ENCODE results near the gene ASB2. TPM values are rescaled to one million over a fixed set of nuclear protein-coding genes. Genes with fewer than 3 reads are reported as not detected.

The ASB2 gene
- total and polyA plus RNA-seq, 2 of the 13 experiments (the other 11 are each of a cell fraction or from before 2014, with no cell fraction given), result 0.82 to 4.1 TPM

DNA sequence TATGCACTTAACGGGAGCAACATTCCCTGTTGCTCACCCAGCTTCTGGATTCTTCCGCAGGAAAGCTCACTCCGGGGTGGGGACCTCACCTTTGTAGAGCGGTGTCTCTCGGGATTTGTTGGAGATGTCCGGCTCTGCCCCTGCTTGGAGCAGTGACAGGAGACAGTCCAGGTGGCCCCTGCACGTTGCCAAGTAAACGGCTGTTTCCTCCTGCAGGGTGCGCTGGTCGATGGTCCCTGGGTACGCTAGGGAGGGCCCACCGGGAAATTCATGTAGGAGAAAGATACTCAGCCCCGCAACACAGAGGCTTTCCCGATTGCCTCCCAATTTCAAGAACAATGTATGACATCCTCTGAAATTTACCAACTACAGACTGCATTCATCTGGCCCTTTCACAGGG, 23.1 kb downstream of the ASB2 start:
- peak overlapping the region; percentile 44; the same call in 1 of the 2 replicates for H3K9ac ChIP-seq (ENCODE audit: insufficient read depth, low read depth, low read length)
- CTCF ChIA-PET (ENCODE audit: low intra/inter-chr PET ratio, low total read pairs), result interaction anchor here (1.1 to 2.0 kb wide), 4 partner anchors 13 to 32 kb away, joined by 3 to 23 read pairs (median 4); no protein-coding TSS in a partner anchor
- H3K4me3 ChIP-seq (replicated peaks in 1 of 3; ENCODE audit: insufficient read depth in 1 of 3, low read depth in 2 of 3, low read length in 3 of 3), result peak overlapping the region; percentile 25 to 66 (median 58); a peak in 5 of 6 replicates
- H3K27ac ChIP-seq (ENCODE audit: extremely low read length, insufficient read depth, low read length), result no peak overlapping the region
- no TSS peak for BruUV-seq (replicated peaks)
- no peaks in the 10 kb centered on the region for H3K36me3 ChIP-seq (replicated peaks in 1 of 2; ENCODE audit: control insufficient read depth in 1 of 2, insufficient read depth in 2 of 2, low read length in 2 of 2)
- 24% methylated on average over 9 of the region's 14 CpGs for WGBS (ENCODE audit: low lambda C conversion rate)
- in situ Hi-C loops (cut with HindIII; ENCODE audit: extremely low pct_ligation_motif_present, low pct_unique_long_range_greater_than_20kb), result no loop called here
- H4K20me1 ChIP-seq (ENCODE audit: insufficient read depth, low read length), result no peaks in the 10 kb centered on the region
- H2AFZ ChIP-seq (ENCODE audit: low read length), result no peak overlapping the region
- DNase-seq (ENCODE audit: low spot score), result peak; percentile 50
- ATAC-seq, result peak; percentile 85
- no peaks in the 10 kb centered on the region for H3K9me3 ChIP-seq (ENCODE audit: low read length)
- H3K4me1 ChIP-seq (ENCODE audit: insufficient read depth, low read length), result peaks cover 61% of the 10 kb centered on the region
- H3K79me2 ChIP-seq (ENCODE audit: insufficient read depth, low read length), result no peaks in the 10 kb centered on the region
- peak; percentile 53 for FAIRE-seq
- H3K27me3 ChIP-seq (ENCODE audit: control insufficient read depth in 1 of 2, insufficient read depth in 2 of 2, low read length in 2 of 2), result no peaks in the 10 kb centered on the region
- peak overlapping the region; percentile 98 for H3K4me2 ChIP-seq (ENCODE audit: low read depth, low read length)
- POLR2A ChIA-PET, result interaction anchor here (2.2 kb wide), 1 partner anchor 12 kb away, joined by 14 read pairs; no protein-coding TSS in a partner anchor
- intact Hi-C loops (cut with micrococcal nuclease; ENCODE audit: unreplicated experiment), result loop anchor here (1.0 to 10.0 kb wide), 2 partner anchors 17 to 182 kb away; no protein-coding TSS in a partner anchor
- TF ChIP-seq IRF2 (CRISPR knock-in tag; IDR thresholded peaks at IDR 0.05) (no peak), KDM5A (IDR thresholded peaks at IDR 0.05; ENCODE audit: borderline replicate concordance, low read length) (no peak), RCOR2 (CRISPR knock-in tag; IDR thresholded peaks at IDR 0.05) (0 out of 2 replicates have a peak, but pooled peaks have one; percentile 14), GTF2F1 (IDR thresholded peaks at IDR 0.05; ENCODE audit: low read length) (no peak), ETV6 (CRISPR knock-in tag; conservative IDR thresholded peaks at IDR 0.05) (no peak), FOSL2 (CRISPR knock-in tag; IDR thresholded peaks at IDR 0.05) (peak; percentile 25; the same call in 1 of the 2 replicates), GPBP1L1 (CRISPR knock-in tag; IDR thresholded peaks at IDR 0.05) (no peak), ZNF264 (CRISPR knock-in tag; IDR thresholded peaks at IDR 0.05) (0 out of 2 replicates have a peak, but pooled peaks have one; percentile 26), ZNF251 (CRISPR knock-in tag; IDR thresholded peaks at IDR 0.05) (no peak), ZNF556 (CRISPR knock-in tag; IDR thresholded peaks at IDR 0.05; ENCODE audit: borderline replicate concordance) (no peak)
- TF ChIP-seq, protein P1, sequence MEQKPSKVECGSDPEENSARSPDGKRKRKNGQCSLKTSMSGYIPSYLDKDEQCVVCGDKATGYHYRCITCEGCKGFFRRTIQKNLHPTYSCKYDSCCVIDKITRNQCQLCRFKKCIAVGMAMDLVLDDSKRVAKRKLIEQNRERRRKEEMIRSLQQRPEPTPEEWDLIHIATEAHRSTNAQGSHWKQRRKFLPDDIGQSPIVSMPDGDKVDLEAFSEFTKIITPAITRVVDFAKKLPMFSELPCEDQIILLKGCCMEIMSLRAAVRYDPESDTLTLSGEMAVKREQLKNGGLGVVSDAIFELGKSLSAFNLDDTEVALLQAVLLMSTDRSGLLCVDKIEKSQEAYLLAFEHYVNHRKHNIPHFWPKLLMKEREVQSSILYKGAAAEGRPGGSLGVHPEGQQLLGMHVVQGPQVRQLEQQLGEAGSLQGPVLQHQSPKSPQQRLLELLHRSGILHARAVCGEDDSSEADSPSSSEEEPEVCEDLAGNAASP (CRISPR knock-in tag; IDR thresholded peaks at IDR 0.05; ENCODE audit: borderline replicate concordance), result no peak
- TF ChIP-seq, protein P2, sequence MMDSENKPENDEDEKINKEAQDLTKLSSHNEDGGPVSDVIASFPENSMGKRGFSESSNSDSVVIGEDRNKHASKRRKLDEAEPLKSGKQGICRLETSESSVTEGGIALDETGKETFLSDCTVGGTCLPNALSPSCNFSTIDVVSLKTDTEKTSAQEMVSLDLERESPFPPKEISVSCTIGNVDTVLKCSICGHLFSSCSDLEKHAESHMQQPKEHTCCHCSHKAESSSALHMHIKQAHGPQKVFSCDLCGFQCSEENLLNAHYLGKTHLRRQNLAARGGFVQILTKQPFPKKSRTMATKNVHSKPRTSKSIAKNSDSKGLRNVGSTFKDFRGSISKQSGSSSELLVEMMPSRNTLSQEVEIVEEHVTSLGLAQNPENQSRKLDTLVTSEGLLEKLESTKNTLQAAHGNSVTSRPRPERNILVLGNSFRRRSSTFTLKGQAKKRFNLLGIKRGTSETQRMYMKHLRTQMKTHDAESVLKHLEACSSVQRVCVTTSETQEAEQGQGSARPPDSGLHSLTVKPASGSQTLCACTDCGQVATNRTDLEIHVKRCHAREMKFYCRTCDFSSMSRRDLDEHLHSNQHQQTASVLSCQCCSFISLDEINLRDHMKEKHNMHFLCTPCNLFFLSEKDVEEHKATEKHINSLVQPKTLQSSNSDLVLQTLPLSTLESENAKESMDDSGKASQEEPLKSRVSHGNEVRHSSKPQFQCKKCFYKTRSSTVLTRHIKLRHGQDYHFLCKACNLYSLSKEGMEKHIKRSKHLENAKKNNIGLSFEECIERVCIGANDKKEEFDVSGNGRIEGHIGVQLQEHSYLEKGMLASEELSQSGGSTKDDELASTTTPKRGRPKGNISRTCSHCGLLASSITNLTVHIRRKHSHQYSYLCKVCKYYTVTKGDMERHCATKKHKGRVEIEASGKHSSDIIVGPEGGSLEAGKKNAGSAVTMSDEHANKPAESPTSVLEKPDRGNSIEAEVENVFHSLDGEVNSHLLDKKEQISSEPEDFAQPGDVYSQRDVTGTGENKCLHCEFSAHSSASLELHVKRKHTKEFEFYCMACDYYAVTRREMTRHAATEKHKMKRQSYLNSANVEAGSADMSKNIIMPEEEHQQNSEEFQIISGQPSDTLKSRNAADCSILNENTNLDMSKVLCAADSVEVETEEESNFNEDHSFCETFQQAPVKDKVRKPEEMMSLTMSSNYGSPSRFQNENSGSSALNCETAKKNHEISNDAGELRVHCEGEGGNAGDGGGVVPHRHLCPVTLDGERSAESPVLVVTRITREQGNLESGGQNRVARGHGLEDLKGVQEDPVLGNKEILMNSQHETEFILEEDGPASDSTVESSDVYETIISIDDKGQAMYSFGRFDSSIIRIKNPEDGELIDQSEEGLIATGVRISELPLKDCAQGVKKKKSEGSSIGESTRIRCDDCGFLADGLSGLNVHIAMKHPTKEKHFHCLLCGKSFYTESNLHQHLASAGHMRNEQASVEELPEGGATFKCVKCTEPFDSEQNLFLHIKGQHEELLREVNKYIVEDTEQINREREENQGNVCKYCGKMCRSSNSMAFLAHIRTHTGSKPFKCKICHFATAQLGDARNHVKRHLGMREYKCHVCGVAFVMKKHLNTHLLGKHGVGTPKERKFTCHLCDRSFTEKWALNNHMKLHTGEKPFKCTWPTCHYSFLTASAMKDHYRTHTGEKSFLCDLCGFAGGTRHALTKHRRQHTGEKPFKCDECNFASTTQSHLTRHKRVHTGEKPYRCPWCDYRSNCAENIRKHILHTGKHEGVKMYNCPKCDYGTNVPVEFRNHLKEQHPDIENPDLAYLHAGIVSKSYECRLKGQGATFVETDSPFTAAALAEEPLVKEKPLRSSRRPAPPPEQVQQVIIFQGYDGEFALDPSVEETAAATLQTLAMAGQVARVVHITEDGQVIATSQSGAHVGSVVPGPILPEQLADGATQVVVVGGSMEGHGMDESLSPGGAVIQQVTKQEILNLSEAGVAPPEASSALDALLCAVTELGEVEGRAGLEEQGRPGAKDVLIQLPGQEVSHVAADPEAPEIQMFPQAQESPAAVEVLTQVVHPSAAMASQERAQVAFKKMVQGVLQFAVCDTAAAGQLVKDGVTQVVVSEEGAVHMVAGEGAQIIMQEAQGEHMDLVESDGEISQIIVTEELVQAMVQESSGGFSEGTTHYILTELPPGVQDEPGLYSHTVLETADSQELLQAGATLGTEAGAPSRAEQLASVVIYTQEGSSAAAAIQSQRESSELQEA (CRISPR knock-in tag; IDR thresholded peaks at IDR 0.05; ENCODE audit: not compliant biosample characterization), result no peak
